Tibial artery (tissue), 4 donors: ENCODE results near the gene FRMD4A.
"Not testable (repeated sequence)": the region's sequence is repeated elsewhere in the genome, so short reads cannot be mapped to it uniquely, and the experiment has no call there.

Experiments
- DNase-seq, 2 donors: peaks; one replicate each; pipeline ENCODE4 v3.0.0-alpha.2; 2019
- H3K27ac ChIP-seq, 2 donors: fragments of 200-600 bp; sonication (generic) in 1 of 2; 1 replicate in 1 of 2; 2 replicates in 1 of 2; pipeline ENCODE4 v1.5.1; 2018 to 2019; ENCODE audit warnings: mild to moderate bottlenecking in 1 of 2
- H3K27me3 ChIP-seq, 2 donors: fragments of 200-600 bp; sonication (generic) in 1 of 2; one replicate each; pipeline versions ENCODE4 v1.5.1 to v1.6.0; 2016 to 2019
- H3K36me3 ChIP-seq, 3 donors: fragments of 200-600 bp; sonication (generic) in 2 of 3; one replicate each; pipeline ENCODE4 v1.5.1; 2016 to 2019; ENCODE audit warnings: mild to moderate bottlenecking in 2 of 3
- H3K4me1 ChIP-seq, 4 donors: fragments of 200-600 bp; sonication (generic) in 2 of 4; 1 replicate in 3 of 4; 2 replicates in 1 of 4; pipeline ENCODE4 v1.5.1; 2016 to 2019
- H3K4me3 ChIP-seq, 2 donors: fragments of 200-600 bp; sonication (generic) in 1 of 2; 1 replicate in 1 of 2; 2 replicates in 1 of 2; pipeline ENCODE4 v1.5.1; 2018 to 2019; ENCODE audit warnings: mild to moderate bottlenecking in 2 of 2
- H3K9me3 ChIP-seq, 3 donors: fragments of 200-600 bp; sonication (generic) in 1 of 3; one replicate each; pipeline ENCODE4 v1.5.1; 2016 to 2019
- intact Hi-C: fragments of 100-400 bp; cut with DNase I; formaldehyde crosslinking; loops from one replicate; pipeline ENCODE4 v1.15.0; 2023; ENCODE audit warnings: low total_unique reads
- TF ChIP-seq, protein P1 (sequence below), 2 experiments: fragments of 200-600 bp in 1 of 2; fragments of 450-650 bp in 1 of 2; IDR thresholded peaks; one replicate each; pipeline ENCODE4 v1.5.1; 2017 to 2019; ENCODE audit warnings: antibody characterized with exemption in 2 of 2, mild to moderate bottlenecking in 1 of 2, moderate library complexity in 1 of 2

The FRMD4A gene

DNA sequence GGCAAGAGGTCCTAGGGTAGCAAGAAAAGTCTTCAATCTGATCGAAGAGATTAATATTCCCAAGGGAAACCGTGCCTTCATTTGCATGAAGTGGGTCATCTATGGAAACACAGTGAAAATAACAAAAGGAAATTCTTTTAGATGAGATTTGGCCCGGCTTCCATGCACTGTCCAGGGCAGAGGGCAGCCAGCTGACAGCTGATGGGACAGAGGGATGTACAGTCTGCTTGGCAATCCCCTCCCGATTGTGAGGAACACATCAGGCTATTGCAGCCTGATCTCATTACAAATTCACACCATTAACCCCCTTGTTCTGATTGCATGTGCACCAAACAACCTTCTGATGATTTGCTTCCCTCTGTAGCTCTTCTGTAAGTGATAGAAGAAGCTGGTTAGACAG, 105.3 kb downstream of the FRMD4A start:
- Histone ChIP-seq H3K4me1 (no peaks in the 10 kb centered on the region), H3K27me3 (peaks cover 0 to 21% of the 10 kb centered on the region in 2 donors), H3K36me3 (no peaks in the 10 kb centered on the region), H3K9me3 (no peaks in the 10 kb centered on the region), H3K27ac (no peak overlapping the region), H3K4me3 (no peak overlapping the region)
- intact Hi-C loops, result no loop called here
- TF ChIP-seq, protein P1, sequence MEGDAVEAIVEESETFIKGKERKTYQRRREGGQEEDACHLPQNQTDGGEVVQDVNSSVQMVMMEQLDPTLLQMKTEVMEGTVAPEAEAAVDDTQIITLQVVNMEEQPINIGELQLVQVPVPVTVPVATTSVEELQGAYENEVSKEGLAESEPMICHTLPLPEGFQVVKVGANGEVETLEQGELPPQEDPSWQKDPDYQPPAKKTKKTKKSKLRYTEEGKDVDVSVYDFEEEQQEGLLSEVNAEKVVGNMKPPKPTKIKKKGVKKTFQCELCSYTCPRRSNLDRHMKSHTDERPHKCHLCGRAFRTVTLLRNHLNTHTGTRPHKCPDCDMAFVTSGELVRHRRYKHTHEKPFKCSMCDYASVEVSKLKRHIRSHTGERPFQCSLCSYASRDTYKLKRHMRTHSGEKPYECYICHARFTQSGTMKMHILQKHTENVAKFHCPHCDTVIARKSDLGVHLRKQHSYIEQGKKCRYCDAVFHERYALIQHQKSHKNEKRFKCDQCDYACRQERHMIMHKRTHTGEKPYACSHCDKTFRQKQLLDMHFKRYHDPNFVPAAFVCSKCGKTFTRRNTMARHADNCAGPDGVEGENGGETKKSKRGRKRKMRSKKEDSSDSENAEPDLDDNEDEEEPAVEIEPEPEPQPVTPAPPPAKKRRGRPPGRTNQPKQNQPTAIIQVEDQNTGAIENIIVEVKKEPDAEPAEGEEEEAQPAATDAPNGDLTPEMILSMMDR (IDR thresholded peaks at IDR 0.05), result no peak
- DNase-seq, result no peak

DNA sequence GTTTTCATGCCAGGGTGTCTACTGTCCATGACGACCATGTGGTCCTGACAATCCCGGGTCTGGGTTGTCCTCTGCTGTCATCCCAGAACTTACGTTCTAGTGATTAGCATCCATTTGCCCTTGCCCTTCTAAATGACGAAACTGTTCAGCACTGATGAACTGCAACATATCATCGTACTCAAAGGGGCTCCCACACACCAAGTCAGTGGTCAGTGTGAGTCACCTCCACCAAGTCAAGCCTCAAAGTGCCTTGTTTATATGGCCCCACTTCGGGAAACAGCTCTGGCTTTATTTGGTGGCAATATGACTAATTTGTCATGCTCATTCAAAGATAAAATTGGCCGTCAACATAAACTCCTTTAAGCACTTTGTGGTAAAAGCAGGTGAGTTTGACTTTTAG, 110.7 kb downstream of the FRMD4A start:
- TF ChIP-seq, protein P1 (IDR thresholded peaks at IDR 0.05), result no peak
- no peaks in the 10 kb centered on the region for H3K4me1 ChIP-seq
- intact Hi-C loops, result no loop called here
- DNase-seq, result no peak
- no peak overlapping the region for H3K4me3 ChIP-seq
- no peaks in the 10 kb centered on the region for H3K9me3 ChIP-seq
- peaks cover 0 to 21% of the 10 kb centered on the region in 2 donors for H3K27me3 ChIP-seq
- H3K27ac ChIP-seq, result no peak overlapping the region
- H3K36me3 ChIP-seq, result no peaks in the 10 kb centered on the region

DNA sequence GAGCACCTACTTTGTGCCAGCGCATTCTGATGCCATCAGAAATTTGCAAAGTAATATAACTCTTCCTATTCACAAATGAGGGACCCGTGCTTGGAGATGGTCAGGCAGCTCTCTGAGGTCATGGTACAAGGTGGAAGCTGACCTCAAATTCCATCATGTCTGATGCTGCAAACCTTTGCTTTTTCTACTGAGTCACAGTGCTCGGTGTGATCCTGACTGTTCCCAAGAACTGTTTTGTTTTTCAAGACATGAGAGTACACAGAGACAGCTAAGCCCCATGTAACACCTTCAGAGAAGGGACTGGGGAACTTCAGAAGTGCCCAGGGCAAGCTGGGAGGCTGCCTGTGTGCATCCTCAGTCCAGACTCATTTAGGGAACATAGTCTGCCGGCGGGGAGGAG, 111.3 kb downstream of the FRMD4A start:
- Histone ChIP-seq H3K9me3 (no peaks in the 10 kb centered on the region), H3K27me3 (peaks cover 0 to 21% of the 10 kb centered on the region in 2 donors), H3K27ac (no peak overlapping the region), H3K4me1 (no peaks in the 10 kb centered on the region), H3K36me3 (no peaks in the 10 kb centered on the region), H3K4me3 (no peak overlapping the region)
- no peak for DNase-seq
- intact Hi-C loops, result no loop called here
- TF ChIP-seq, protein P1 (IDR thresholded peaks at IDR 0.05), result no peak

DNA sequence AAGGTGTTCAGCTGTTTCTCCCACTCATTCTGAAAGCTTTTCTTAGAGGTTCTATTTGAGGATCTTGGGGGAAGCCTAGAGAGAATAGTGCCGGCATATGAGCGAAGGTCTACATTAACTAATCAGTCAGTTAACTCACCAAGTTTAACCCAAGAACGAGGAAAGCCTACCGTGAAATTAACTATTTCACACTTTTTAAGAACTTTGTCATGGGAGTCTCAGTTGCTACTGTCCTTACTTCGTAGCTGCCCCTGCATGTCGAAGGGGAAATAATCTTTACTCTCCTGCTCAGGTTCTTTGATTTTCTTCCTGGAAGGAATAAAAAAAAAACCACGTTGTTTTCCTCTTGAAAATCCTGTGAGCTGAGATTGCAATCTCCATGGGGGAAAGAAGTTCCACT, 115.1 kb downstream of the FRMD4A start:
- TF ChIP-seq, protein P1 (IDR thresholded peaks at IDR 0.05), result no peak
- intact Hi-C loops, result no loop called here
- Histone ChIP-seq H3K27ac (no peak overlapping the region), H3K4me1 (no peaks in the 10 kb centered on the region), H3K36me3 (no peaks in the 10 kb centered on the region), H3K27me3 (peaks cover 0 to 5% of the 10 kb centered on the region in 2 donors), H3K9me3 (no peaks in the 10 kb centered on the region), H3K4me3 (no peak overlapping the region)
- DNase-seq, result no peak

DNA sequence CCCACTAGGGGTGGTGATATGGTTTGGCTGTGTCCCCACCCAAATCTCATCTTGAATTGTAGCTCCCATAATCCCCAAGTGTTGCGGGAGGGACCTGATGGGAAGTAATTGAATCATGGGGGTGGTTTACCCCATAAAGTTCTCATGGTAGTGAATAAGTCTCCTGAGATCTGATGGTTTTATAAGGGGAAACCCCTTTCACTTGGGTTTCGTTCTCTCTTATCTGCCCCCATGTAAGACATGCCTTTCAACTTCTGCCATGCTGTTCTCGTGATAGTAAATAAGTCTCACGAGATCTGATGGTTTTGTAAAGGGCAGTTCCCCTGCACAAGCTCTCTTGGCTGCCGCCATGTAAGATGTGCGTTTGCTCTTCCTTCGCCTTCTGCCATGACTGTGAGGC, 117.0 kb downstream of the FRMD4A start:
- DNase-seq, H3K27ac ChIP-seq, H3K9me3 ChIP-seq, H3K36me3 ChIP-seq, H3K27me3 ChIP-seq, H3K4me1 ChIP-seq, intact Hi-C loops, H3K4me3 ChIP-seq: not testable (repeated sequence)

DNA sequence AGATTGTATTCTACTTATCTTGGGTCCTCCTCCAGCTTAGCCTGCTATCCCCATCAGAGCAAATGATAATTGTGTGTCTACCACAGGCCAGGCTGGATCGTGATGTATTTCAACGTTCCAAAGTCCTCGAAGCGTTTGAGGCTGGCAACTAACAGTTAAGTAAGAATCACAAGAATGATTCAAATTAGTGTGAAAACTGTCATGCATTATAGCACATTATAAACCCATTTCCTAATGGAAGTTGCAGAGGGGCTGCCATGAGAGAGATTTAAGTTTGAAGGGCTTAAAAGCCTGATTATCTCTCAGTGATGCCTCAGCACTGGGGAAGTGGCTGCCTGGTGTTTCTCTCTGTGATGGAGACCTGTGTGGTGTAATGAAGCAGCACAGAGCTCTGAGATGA, 119.1 kb downstream of the FRMD4A start:
- no peak for DNase-seq
- Histone ChIP-seq H3K27ac (no peak overlapping the region), H3K9me3 (no peaks in the 10 kb centered on the region), H3K36me3 (no peaks in the 10 kb centered on the region), H3K27me3 (no peaks in the 10 kb centered on the region), H3K4me1 (no peaks in the 10 kb centered on the region), H3K4me3 (no peak overlapping the region)
- TF ChIP-seq, protein P1 (IDR thresholded peaks at IDR 0.05), result no peak
- intact Hi-C loops, result no loop called here
